ENCODE data around the gene MCOLN1. TPM values are rescaled to one million over a fixed set of nuclear protein-coding genes. Genes with fewer than 3 reads are reported as not detected.

Gene MCOLN1
- 3.1 and 4.2 TPM in 2 replicates for total RNA-seq

GRCh38 chr19:7522072-7522922 lies at the start of gene MCOLN1:
Gene MCOLN1 (plus strand): TSS chr19:7522624. CDS start chr19:7522751, 127 bp downstream.

GRCh38 chr19:7488736-7489353 lies 33.6 kb upstream of the MCOLN1 start, which contains the start of gene PEX11G:
Gene PEX11G (minus strand): TSS chr19:7489035. CDS start chr19:7489010, 25 bp downstream.

DNA sequence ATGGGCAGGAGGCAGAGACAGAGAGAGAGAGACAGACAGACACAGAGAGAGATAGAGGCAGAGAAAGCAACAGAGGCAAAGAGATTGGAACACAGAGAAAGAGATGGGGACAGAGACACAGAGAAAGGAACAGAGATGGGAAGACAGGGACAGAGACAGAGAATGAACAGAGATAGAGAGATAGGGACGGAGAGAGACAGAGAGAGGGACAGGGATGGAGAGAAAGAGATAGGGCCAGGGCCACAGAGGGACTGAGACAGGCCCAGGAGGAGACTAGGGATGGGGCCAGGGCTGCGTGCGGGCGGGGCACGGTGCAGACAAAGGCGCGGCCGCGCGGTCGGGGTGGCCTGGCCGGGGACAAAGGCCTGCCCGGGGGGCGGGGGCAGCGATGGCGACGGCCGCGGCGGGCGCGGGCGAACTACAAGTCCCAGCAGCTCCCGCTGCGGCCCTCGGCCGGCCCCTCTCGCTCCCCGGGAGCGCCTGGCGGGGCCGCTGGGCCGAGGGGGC lies 6.7 kb upstream of the MCOLN1 start, which contains the start of gene ZNF358:
Gene ZNF358, plus strand, starts transcription at position 459 of the 507 bp plus-strand sequence. CDS start 3,140 bp downstream, outside the sequence.

DNA sequence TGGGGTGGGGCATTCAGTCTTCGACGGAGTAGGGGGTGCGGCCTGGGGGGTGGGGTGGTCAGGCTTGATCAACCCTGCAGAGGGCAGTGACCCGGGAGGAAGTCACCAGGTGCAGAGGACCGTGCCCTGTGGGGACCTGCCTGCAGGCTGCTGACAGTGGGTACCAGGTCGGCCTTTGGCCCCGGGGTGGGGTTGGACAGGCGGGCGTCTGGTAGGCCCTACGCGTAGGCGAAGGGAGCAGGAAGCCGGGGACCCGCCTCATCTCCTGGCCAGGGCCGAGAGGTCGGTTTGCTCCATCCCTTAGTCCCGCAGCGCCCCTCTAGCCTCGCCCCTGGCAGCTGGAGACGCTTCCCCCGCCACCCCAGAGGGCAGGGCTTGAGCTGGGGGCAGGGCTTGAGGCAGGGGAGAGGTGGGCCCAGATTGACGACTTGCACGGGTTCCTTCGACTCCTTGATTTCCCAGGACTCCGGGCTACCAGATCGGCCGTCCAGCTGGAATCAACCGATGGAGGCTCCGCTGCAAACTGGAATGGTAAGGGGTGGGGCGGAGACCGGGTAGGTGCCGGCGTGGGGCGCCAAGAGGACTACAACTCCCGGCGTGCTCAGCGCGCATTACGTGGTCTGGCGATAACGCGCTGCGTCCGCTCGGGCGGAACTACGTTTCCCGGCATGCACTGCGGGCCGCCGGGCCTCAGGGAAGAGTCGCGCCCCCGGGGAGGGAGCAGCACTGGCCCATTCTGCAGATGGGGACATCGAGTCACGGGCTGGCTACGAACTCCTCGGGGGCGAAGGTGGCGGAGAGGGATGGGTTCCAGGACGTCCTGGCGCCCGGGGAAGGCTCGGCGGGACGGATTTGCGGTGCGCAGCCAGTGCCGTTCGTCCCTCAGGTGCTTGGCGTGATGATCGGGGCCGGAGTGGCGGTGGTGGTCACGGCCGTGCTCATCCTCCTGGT lies 12.9 kb downstream of the MCOLN1 start, which contains the start of gene PNPLA6:
Gene PNPLA6, plus strand, starts transcription at position 671 of the 951 bp plus-strand sequence. Its CDS starts 72 bp downstream, at position 743.

Other genes with a start within 250 kb of the MCOLN1 start
- gene INSR, start 228.2 kb upstream of the MCOLN1 start, total RNA-seq: 13.2 and 40.0 TPM in 2 replicates
- gene ARHGEF18, start 173.7 kb upstream of the MCOLN1 start, total RNA-seq: 32.6 and 32.7 TPM in 2 replicates
- gene PEX11G, start 33.6 kb upstream of the MCOLN1 start, total RNA-seq: 1.5 and 6.2 TPM in 2 replicates
- gene ZNF358, start 6.5 kb upstream of the MCOLN1 start, total RNA-seq: 6.7 and 10.4 TPM in 2 replicates
- 61.4 and 80.3 TPM in 2 replicates for gene PNPLA6, start 13.1 kb downstream of the MCOLN1 start, total RNA-seq
- not detected in 2 replicates for gene CAMSAP3, start 73.2 kb downstream of the MCOLN1 start, total RNA-seq
- 14.9 and 30.3 TPM in 2 replicates for gene XAB2, start 106.9 kb downstream of the MCOLN1 start, total RNA-seq
- 9.6 and 14.6 TPM in 2 replicates for gene PET100, start 107.2 kb downstream of the MCOLN1 start, total RNA-seq
- not detected in 2 replicates for gene PCP2, start 111.1 kb downstream of the MCOLN1 start, total RNA-seq
- gene STXBP2, start 114.5 kb downstream of the MCOLN1 start, total RNA-seq: 32.1 and 51.8 TPM in 2 replicates
- gene RETN, start 146.4 kb downstream of the MCOLN1 start, total RNA-seq: not detected in 2 replicates
- not detected in 2 replicates for gene MCEMP1, start 154.5 kb downstream of the MCOLN1 start, total RNA-seq
- 42.8 and 84.9 TPM in 2 replicates for gene TRAPPC5, start 158.2 kb downstream of the MCOLN1 start, total RNA-seq
- not detected in 2 replicates for gene FCER2, start 179.5 kb downstream of the MCOLN1 start, total RNA-seq
- not detected in 2 replicates for gene CLEC4G, start 209.5 kb downstream of the MCOLN1 start, total RNA-seq
- gene CD209, start 224.9 kb downstream of the MCOLN1 start, total RNA-seq: not detected in 2 replicates
- 0.19 and 0.28 TPM in 2 replicates for gene CLEC4M, start 240.6 kb downstream of the MCOLN1 start, total RNA-seq